Muscle of leg (tissue), 11 donors: ENCODE results near the gene COL8A1. TPM values are rescaled to one million over a fixed set of nuclear protein-coding genes. Genes with fewer than 3 reads are reported as not detected.

ENCODE experiments used
- DNase-seq: peaks from one replicate; pipeline ENCODE4 v3.0.0; 2013
- H3K27ac ChIP-seq: one replicate; pipeline ENCODE4 v1.5.1; 2013; ENCODE audit warnings: mild to moderate bottlenecking, low read length, control low read depth
- H3K27me3 ChIP-seq: one replicate; pipeline ENCODE4 v1.6.1; 2013; ENCODE audit warnings: low read length; ENCODE audit not compliant: control insufficient read depth, insufficient read depth
- H3K36me3 ChIP-seq: one replicate; pipeline ENCODE4 v1.6.1; 2013; ENCODE audit warnings: low read length; ENCODE audit not compliant: control insufficient read depth, insufficient read depth
- H3K4me1 ChIP-seq: one replicate; pipeline ENCODE4 v1.6.1; 2013; ENCODE audit warnings: low read length; ENCODE audit not compliant: control insufficient read depth, insufficient read depth
- H3K4me3 ChIP-seq: one replicate; pipeline ENCODE4 v1.5.1; 2013; ENCODE audit warnings: low read length, control low read depth
- H3K9me3 ChIP-seq: replicated peaks from 2 replicates; pipeline ENCODE4 v1.6.1; 2013; ENCODE audit warnings: low read depth, low read length; ENCODE audit not compliant: control insufficient read depth
- WGBS: methylation state at CpG from one replicate; pipeline ENCODE4 v1.1.5; 2013; ENCODE audit warnings: missing lambda C conversion rate; ENCODE audit not compliant: insufficient coverage; 5-methylcytosine and 5-hydroxymethylcytosine counted together
- polyA plus RNA-seq, 8 donors: library from polyadenylated mRNA; unstranded; fragments of 120-200 nt; gene quantifications; one replicate each; pipeline versions ENCODE4 v1.2.1 to v1.2.3, GENCODE V29; 2013; ENCODE audit warnings: inconsistent platforms in 1 of 8, low replicate concordance in 1 of 8; ENCODE audit not compliant: insufficient read length in 8 of 8, insufficient read depth in 1 of 8
- total RNA-seq: library from RNA; stranded (reverse); fragments of 120-200 nt; gene quantifications from one replicate; pipeline ENCODE4 v1.2.4, GENCODE V29; 2013

Gene COL8A1
- total and polyA plus RNA-seq, 9 donors = 0.44 to 3.7 (median 1.2) TPM

- Histone ChIP-seq H3K27ac (no peak overlapping the region), H3K27me3 (no peaks in the 10 kb centered on the region), H3K4me1 (no peaks in the 10 kb centered on the region), H3K4me3 (no peak overlapping the region), H3K36me3 (no peaks in the 10 kb centered on the region), H3K9me3 (no peaks in the 10 kb centered on the region)
- WGBS = no CpG with 5 or more reads among the region's 2 CpGs
- DNase-seq = no peak
Observed at GRCh38 chr3:99668044-99668443, 29.6 kb downstream of the COL8A1 start.

GRCh38 chr3:99669879-99670555 is 31.6 kb downstream of the COL8A1 start:
- H3K27me3 ChIP-seq = no peaks in the 10 kb centered on the region
- no peaks in the 10 kb centered on the region for H3K36me3 ChIP-seq
- H3K4me1 ChIP-seq = no peaks in the 10 kb centered on the region
- H3K4me3 ChIP-seq = no peak overlapping the region
- no peak overlapping the region for H3K27ac ChIP-seq
- WGBS = no CpG with 5 or more reads among the region's 2 CpGs
- H3K9me3 ChIP-seq = no peaks in the 10 kb centered on the region
- DNase-seq = no peak

- Histone ChIP-seq H3K36me3 (no peaks in the 10 kb centered on the region), H3K27me3 (no peaks in the 10 kb centered on the region), H3K9me3 (no peaks in the 10 kb centered on the region), H3K27ac (no peak overlapping the region), H3K4me1 (no peaks in the 10 kb centered on the region), H3K4me3 (no peak overlapping the region)
- DNase-seq = no peak
- no CpG with 5 or more reads among the region's 2 CpGs for WGBS
Observed at GRCh38 chr3:99670556-99670950, 32.2 kb downstream of the COL8A1 start.

- Histone ChIP-seq H3K27me3 (no peaks in the 10 kb centered on the region), H3K9me3 (no peaks in the 10 kb centered on the region), H3K4me3 (no peak overlapping the region), H3K27ac (no peak overlapping the region), H3K36me3 (no peaks in the 10 kb centered on the region), H3K4me1 (no peaks in the 10 kb centered on the region)
- WGBS = 20% methylated on average over 1 of the region's 2 CpGs
- no peak for DNase-seq
Observed at GRCh38 chr3:99674086-99674789, 35.8 kb downstream of the COL8A1 start.

- H3K36me3 ChIP-seq = no peaks in the 10 kb centered on the region
- no peaks in the 10 kb centered on the region for H3K4me1 ChIP-seq
- no peaks in the 10 kb centered on the region for H3K9me3 ChIP-seq
- H3K27me3 ChIP-seq = no peaks in the 10 kb centered on the region
- whole genome bisulfite sequencing = 100% methylated on average over 1 of the region's 1 CpG
- H3K27ac ChIP-seq = no peak overlapping the region
- no peak overlapping the region for H3K4me3 ChIP-seq
- peak; percentile 40 for DNase-seq
Observed at GRCh38 chr3:99678023-99678422, 39.6 kb downstream of the COL8A1 start.

- DNase-seq = peak; percentile 52
- no peak overlapping the region for H3K27ac ChIP-seq
Observed at GRCh38 chr3:99678896-99679295, 40.5 kb downstream of the COL8A1 start.

GRCh38 chr3:99681512-99681911 is 43.1 kb downstream of the COL8A1 start:
- Histone ChIP-seq H3K27ac (no peak overlapping the region), H3K9me3 (no peaks in the 10 kb centered on the region), H3K27me3 (no peaks in the 10 kb centered on the region), H3K36me3 (no peaks in the 10 kb centered on the region), H3K4me1 (no peaks in the 10 kb centered on the region), H3K4me3 (no peak overlapping the region)
- no peak for DNase-seq
- WGBS = no CpG with 5 or more reads among the region's 1 CpG

More at GRCh38 chr3:99678896-99679295, 40.5 kb downstream of the COL8A1 start:
- no peak overlapping the region for H3K4me3 ChIP-seq
- H3K36me3 ChIP-seq = no peaks in the 10 kb centered on the region
- H3K9me3 ChIP-seq = no peaks in the 10 kb centered on the region
- no peaks in the 10 kb centered on the region for H3K27me3 ChIP-seq
- H3K4me1 ChIP-seq = no peaks in the 10 kb centered on the region
- WGBS = no CpG with 5 or more reads among the region's 2 CpGs

GRCh38 chr3:99681976-99682375 is 43.6 kb downstream of the COL8A1 start:
- DNase-seq = no peak
- H3K27ac ChIP-seq = no peak overlapping the region
- H3K27me3 ChIP-seq = no peaks in the 10 kb centered on the region
- no peaks in the 10 kb centered on the region for H3K9me3 ChIP-seq
- H3K36me3 ChIP-seq = no peaks in the 10 kb centered on the region
- WGBS = 90% methylated on average over 8 of the region's 9 CpGs
- H3K4me3 ChIP-seq = no peak overlapping the region
- no peaks in the 10 kb centered on the region for H3K4me1 ChIP-seq

GRCh38 chr3:99683465-99683864 is 45.1 kb downstream of the COL8A1 start:
- Histone ChIP-seq H3K4me1 (no peaks in the 10 kb centered on the region), H3K9me3 (no peaks in the 10 kb centered on the region), H3K27me3 (no peaks in the 10 kb centered on the region), H3K27ac (no peak overlapping the region), H3K36me3 (no peaks in the 10 kb centered on the region), H3K4me3 (no peak overlapping the region)
- DNase-seq = no peak
- no CpG with 5 or more reads among the region's 1 CpG for WGBS

GRCh38 chr3:99683876-99684275 is 45.5 kb downstream of the COL8A1 start:
- no peak for DNase-seq
- Histone ChIP-seq H3K36me3 (no peaks in the 10 kb centered on the region), H3K4me3 (no peak overlapping the region), H3K27me3 (no peaks in the 10 kb centered on the region), H3K9me3 (no peaks in the 10 kb centered on the region), H3K27ac (no peak overlapping the region), H3K4me1 (no peaks in the 10 kb centered on the region)
- WGBS = 81% methylated on average over 2 of the region's 3 CpGs
